Tibial artery (tissue), 4 donors: Measurements from ENCODE around the gene S1PR3.

Source experiments
- DNase-seq, 2 donors: peaks; one replicate each; pipeline ENCODE4 v3.0.0-alpha.2; 2019
- H3K27ac ChIP-seq, 2 donors: fragments of 200-600 bp; sonication (generic) in 1 of 2; 1 replicate in 1 of 2; 2 replicates in 1 of 2; pipeline ENCODE4 v1.5.1; 2018 to 2019; ENCODE audit warnings: mild to moderate bottlenecking in 1 of 2
- H3K27me3 ChIP-seq, 2 donors: fragments of 200-600 bp; sonication (generic) in 1 of 2; one replicate each; pipeline versions ENCODE4 v1.5.1 to v1.6.0; 2016 to 2019
- H3K36me3 ChIP-seq, 3 donors: fragments of 200-600 bp; sonication (generic) in 2 of 3; one replicate each; pipeline ENCODE4 v1.5.1; 2016 to 2019; ENCODE audit warnings: mild to moderate bottlenecking in 2 of 3
- H3K4me1 ChIP-seq, 4 donors: fragments of 200-600 bp; sonication (generic) in 2 of 4; 1 replicate in 3 of 4; 2 replicates in 1 of 4; pipeline ENCODE4 v1.5.1; 2016 to 2019
- H3K4me3 ChIP-seq, 2 donors: fragments of 200-600 bp; sonication (generic) in 1 of 2; 1 replicate in 1 of 2; 2 replicates in 1 of 2; pipeline ENCODE4 v1.5.1; 2018 to 2019; ENCODE audit warnings: mild to moderate bottlenecking in 2 of 2
- H3K9me3 ChIP-seq, 3 donors: fragments of 200-600 bp; sonication (generic) in 1 of 3; one replicate each; pipeline ENCODE4 v1.5.1; 2016 to 2019
- intact Hi-C: fragments of 100-400 bp; cut with DNase I; formaldehyde crosslinking; loops from one replicate; pipeline ENCODE4 v1.15.0; 2023; ENCODE audit warnings: low total_unique reads
- TF ChIP-seq, protein P1 (sequence below), 2 experiments: fragments of 200-600 bp in 1 of 2; fragments of 450-650 bp in 1 of 2; IDR thresholded peaks; one replicate each; pipeline ENCODE4 v1.5.1; 2017 to 2019; ENCODE audit warnings: antibody characterized with exemption in 2 of 2, mild to moderate bottlenecking in 1 of 2, moderate library complexity in 1 of 2

Gene S1PR3

DNA sequence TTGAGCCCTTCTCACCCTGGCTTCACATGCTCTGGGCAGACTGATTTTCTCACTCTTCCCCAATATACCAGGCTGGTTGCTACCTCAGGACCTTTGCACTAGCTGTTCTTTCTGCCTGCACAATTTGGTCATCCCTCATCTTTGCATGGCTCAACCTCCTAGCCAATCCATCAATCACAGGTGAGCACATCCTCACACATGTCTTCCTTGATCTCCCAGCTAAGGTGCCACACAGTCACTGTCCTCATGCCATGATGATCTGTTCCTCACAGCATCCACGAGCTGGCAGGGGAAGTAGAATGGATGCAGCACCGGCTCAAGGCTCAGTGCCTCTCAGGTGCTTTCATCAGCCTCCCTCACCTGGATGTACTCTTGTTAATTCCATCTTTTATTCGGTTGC, 30.6 kb upstream of the S1PR3 start:
- H3K27me3 ChIP-seq: peaks cover 0 to 4% of the 10 kb centered on the region in 2 donors
- DNase-seq: no peak
- TF ChIP-seq, protein P1, sequence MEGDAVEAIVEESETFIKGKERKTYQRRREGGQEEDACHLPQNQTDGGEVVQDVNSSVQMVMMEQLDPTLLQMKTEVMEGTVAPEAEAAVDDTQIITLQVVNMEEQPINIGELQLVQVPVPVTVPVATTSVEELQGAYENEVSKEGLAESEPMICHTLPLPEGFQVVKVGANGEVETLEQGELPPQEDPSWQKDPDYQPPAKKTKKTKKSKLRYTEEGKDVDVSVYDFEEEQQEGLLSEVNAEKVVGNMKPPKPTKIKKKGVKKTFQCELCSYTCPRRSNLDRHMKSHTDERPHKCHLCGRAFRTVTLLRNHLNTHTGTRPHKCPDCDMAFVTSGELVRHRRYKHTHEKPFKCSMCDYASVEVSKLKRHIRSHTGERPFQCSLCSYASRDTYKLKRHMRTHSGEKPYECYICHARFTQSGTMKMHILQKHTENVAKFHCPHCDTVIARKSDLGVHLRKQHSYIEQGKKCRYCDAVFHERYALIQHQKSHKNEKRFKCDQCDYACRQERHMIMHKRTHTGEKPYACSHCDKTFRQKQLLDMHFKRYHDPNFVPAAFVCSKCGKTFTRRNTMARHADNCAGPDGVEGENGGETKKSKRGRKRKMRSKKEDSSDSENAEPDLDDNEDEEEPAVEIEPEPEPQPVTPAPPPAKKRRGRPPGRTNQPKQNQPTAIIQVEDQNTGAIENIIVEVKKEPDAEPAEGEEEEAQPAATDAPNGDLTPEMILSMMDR (IDR thresholded peaks at IDR 0.05): no peak
- no peaks in the 10 kb centered on the region for H3K4me1 ChIP-seq
- no peaks in the 10 kb centered on the region for H3K9me3 ChIP-seq
- intact Hi-C loops: no loop called here
- H3K27ac ChIP-seq: no peak overlapping the region
- H3K4me3 ChIP-seq: no peak overlapping the region
- H3K36me3 ChIP-seq: no peaks in the 10 kb centered on the region

DNA sequence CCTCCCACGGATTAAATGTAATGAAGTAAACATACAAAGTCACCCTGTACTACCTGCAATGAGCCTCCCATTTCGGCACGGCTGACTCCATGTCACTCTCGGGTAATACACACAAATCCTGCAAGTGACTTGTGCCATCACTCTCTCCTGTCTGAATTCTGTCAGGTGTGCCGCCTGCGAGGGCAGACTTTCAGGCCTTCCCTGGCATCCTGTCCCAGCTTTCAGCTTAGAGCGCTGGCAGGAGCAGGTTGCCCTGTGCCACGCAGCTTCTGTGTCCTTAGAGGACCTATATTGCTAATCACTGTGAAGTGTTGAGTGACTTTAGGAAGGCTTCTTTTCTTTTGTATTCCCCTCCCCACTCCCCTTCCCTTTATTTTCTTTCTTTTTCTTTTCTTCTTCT, 25.8 kb upstream of the S1PR3 start:
- Histone ChIP-seq H3K9me3 (no peaks in the 10 kb centered on the region), H3K4me3 (no peak overlapping the region), H3K4me1 (no peaks in the 10 kb centered on the region), H3K27ac (no peak overlapping the region), H3K27me3 (no peaks in the 10 kb centered on the region), H3K36me3 (no peaks in the 10 kb centered on the region)
- TF ChIP-seq, protein P1 (IDR thresholded peaks at IDR 0.05): no peak
- no peak for DNase-seq
- intact Hi-C loops: no loop called here

DNA sequence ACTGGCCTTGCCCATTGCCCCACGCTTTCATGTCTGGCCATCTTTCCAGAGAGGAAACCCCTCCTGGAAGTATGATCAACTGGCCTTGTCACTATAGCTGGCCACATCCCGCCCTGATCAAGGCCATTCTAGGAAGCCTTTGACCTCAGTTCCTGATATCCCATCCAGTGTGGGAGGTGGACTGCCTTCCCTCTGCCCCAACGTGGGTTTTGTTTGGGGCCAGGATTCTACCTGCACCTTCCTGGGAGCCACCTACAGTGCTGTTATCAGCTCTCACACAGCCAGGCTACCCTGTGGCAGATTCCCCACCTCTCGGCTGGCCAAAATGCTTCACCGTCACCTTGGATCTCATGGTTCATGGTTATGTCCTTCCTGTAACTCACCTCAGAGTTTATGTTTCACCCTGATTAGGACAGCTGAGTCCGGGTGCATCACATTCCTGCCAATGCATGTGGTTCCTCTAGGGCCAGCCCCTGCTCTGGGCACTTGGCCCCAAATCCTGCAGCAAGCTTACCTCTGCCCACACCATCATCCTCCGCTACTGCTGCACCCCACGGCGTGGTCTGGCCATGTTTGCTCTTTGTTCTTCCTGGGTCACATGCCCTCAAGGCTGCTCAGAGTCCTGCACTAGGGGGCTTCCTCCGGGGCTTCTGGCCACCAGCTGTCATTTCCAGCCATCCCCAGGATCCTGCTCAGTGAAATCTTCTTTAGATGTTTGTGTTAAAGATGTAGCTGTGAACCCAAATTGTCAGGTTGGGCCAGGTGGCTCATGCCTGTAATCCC, 24.2 kb upstream of the S1PR3 start:
- intact Hi-C loops: no loop called here
- H3K4me3 ChIP-seq: no peak overlapping the region
- no peaks in the 10 kb centered on the region for H3K4me1 ChIP-seq
- no peak for DNase-seq
- no peak overlapping the region for H3K27ac ChIP-seq
- no peaks in the 10 kb centered on the region for H3K36me3 ChIP-seq
- no peaks in the 10 kb centered on the region for H3K9me3 ChIP-seq
- H3K27me3 ChIP-seq: no peaks in the 10 kb centered on the region
- TF ChIP-seq, protein P1 (IDR thresholded peaks at IDR 0.05): no peak

DNA sequence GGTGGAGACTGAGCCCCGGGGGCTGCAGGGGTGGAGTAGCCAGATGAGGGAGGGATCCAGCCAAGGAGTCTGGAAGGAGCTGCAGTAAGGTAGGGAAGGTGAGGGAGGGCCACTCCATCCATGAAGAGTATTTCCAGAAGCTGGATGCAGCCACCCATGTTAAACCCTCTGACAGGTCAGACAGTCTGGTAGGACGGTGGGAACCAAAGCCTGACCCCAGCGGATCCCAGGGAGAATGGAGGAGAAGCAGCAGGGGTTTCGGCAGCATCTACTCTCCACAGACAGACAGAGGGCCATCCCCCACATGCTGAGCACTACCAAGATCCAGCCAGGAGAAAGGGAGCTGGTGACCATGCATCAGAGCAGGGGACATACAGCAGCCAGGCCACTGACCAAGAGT, 22.5 kb upstream of the S1PR3 start:
- Histone ChIP-seq H3K4me1 (no peaks in the 10 kb centered on the region), H3K4me3 (no peak overlapping the region), H3K9me3 (no peaks in the 10 kb centered on the region), H3K36me3 (no peaks in the 10 kb centered on the region), H3K27ac (no peak overlapping the region), H3K27me3 (no peaks in the 10 kb centered on the region)
- intact Hi-C loops: no loop called here
- TF ChIP-seq, protein P1 (IDR thresholded peaks at IDR 0.05): no peak
- no peak for DNase-seq

DNA sequence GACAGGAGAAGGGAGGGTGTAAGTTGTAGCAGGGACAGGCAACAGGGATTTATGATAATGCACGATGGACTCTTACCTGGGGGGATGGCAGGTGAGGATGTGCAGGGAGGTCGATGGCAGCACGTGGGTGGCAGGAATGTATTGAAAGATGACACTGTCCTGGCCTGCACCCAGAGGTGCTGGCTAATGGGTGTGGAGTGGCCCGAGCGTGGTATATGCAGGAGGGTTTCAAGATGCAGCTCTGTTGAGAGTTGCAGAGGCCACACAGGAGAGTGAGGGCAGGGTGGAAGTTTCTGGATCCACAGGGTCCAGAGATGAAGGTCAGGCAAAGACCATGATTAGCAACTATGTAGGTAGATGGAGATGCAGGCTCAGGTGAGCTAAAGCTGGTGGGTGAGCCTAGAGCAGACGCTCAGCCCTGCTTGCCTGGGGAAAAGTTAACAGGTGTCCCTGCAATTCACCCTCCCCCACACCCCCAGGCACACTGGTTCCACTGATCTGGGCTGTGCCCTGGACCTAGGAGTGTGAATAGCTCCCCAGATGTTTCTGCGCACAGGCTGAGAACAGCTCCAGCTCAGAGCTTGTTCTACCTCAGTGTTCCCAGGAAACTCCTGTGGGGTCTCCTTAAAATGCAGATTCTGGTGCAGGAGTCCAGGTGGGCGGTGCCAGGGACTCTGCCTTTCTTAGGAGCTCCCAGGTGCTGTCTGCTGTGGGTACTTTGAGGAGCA, 21.5 kb upstream of the S1PR3 start:
- no peak for DNase-seq
- no peaks in the 10 kb centered on the region for H3K27me3 ChIP-seq
- H3K36me3 ChIP-seq: no peaks in the 10 kb centered on the region
- H3K4me3 ChIP-seq: no peak overlapping the region
- H3K9me3 ChIP-seq: no peaks in the 10 kb centered on the region
- TF ChIP-seq, protein P1 (IDR thresholded peaks at IDR 0.05): no peak
- intact Hi-C loops: no loop called here
- no peaks in the 10 kb centered on the region for H3K4me1 ChIP-seq
- no peak overlapping the region for H3K27ac ChIP-seq
